Stimulated activated naive B cell treated with anti-CD40 and anti-IgM and Interleukin-4, amounts not matched to agents 10 μg/mL and 1 μg/mL and 100 μg/mL, for 72 hours (primary cell): ENCODE results near the gene SRRM2.

Experiments used
- ATAC-seq, 2 donors: fragments of 150-1000 bp; cut with Tn5 transposase; replicated peaks; 2 replicates each; pipeline ENCODE4 v1.10.0; 2021; ENCODE audit warnings: moderate library complexity in 1 of 2
- DNase-seq: peaks from one replicate; pipeline ENCODE4 v3.0.0; 2021
- H3K27ac Mint-ChIP-seq: one replicate; pipeline ENCODE4 v1.8.0; 2022; ENCODE audit warnings: mild to moderate bottlenecking, mixed read lengths
- H3K27me3 Mint-ChIP-seq, 2 donors: one replicate each; pipeline ENCODE4 v1.8.0; 2022; ENCODE audit warnings: mixed read lengths in 2 of 2
- H3K36me3 Mint-ChIP-seq, 2 donors: one replicate each; pipeline ENCODE4 v1.8.0; 2022; ENCODE audit warnings: mixed read lengths in 2 of 2, mild to moderate bottlenecking in 1 of 2
- H3K4me1 Mint-ChIP-seq, 2 donors: one replicate each; pipeline ENCODE4 v1.8.0; 2022; ENCODE audit warnings: mixed read lengths in 2 of 2, mild to moderate bottlenecking in 1 of 2
- H3K4me3 Mint-ChIP-seq, 2 donors: one replicate each; pipeline ENCODE4 v1.8.0; 2022; ENCODE audit warnings: mild to moderate bottlenecking in 2 of 2, mixed read lengths in 2 of 2, moderate library complexity in 1 of 2
- H3K9me3 Mint-ChIP-seq, 2 donors: one replicate each; pipeline ENCODE4 v1.8.0; 2022; ENCODE audit warnings: mixed read lengths in 2 of 2, mild to moderate bottlenecking in 1 of 2

Gene SRRM2

DNA sequence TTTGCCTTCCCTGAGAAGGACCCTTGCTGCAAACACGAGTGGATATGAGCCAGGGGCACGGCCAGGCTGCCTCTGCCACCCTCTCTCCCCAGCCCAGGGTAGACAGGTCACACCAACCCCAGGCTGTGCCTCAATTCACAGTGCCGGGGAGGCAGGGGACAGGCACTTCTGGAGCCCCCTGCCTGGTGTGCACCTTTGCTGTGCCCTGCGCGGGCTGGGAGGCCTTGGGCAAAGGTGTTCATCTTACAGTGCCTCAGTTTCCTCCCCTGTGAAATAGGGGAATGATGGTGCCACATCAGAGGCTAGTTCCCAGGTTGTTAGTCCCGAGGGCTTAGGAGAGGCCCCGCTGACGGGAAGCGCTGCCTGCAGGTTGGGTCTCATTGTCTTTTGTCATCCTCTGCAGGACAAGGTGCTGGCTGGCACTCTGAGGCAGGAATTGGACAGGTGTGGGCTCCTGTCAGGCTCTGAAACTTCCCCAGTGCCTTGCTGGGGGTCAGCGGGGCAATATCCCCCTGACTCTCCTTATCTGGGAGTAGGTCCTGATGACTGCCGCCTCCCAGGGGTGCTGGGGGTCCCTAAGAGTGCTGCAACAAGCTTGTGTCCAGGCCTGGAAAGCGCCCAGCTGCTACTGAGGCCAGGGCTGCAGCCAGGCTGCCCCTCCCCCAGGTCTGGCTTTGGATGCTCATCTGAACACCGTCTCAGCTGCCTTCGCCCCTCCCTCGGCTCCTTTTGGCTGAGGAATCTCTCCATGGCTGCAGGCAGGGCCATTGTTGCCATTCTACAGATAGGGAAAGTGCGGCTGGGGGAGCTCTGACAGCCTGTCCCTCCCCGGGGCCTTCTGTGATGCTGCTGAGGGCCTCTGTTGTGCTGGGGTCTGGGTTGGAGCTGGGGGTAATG is 67.7 kb downstream of the SRRM2 start:
- Mint-ChIP-seq H3K4me1 (peaks cover 0 to 2% of the 10 kb centered on the region in 2 donors), H3K36me3 (no peaks in the 10 kb centered on the region), H3K4me3 (no peak overlapping the region), H3K27ac (no peak overlapping the region), H3K27me3 (peaks cover 6 to 25% of the 10 kb centered on the region in 2 donors), H3K9me3 (no peaks in the 10 kb centered on the region)
- ATAC-seq (no peak), DNase-seq (no peak)
